ENCODE data around the gene UTF1. TPM values are rescaled to one million over a fixed set of nuclear protein-coding genes. Genes with fewer than 3 reads are reported as not detected.

Gene UTF1
- total RNA-seq, 1 donor from 2014 or later: not detected

- Mint-ChIP-seq H3K27ac (no peak overlapping the region), H3K9me3 (peaks cover 3% of the 10 kb centered on the region), H3K27me3 (ENCODE audit: insufficient read depth, low read depth) (peaks cover 22% of the 10 kb centered on the region), H3K4me1 (peaks cover 3% of the 10 kb centered on the region), H3K4me3 (no peak overlapping the region), H3K36me3 (no peaks in the 10 kb centered on the region)
- Histone ChIP-seq H3K4me3 (no peak overlapping the region), H3K9ac (no peak overlapping the region), H2AFZ (replicated peaks) (no peak overlapping the region), H3K4me2 (no peak overlapping the region), H3F3A (ENCODE audit: low read depth) (peaks cover 6% of the 10 kb centered on the region), H3K4me1 (no peaks in the 10 kb centered on the region), H3K27ac (no peak overlapping the region), H4K20me1 (ENCODE audit: low read depth) (no peaks in the 10 kb centered on the region), H3K9me3 (ENCODE audit: low read depth) (no peaks in the 10 kb centered on the region), H3K36me3 (no peaks in the 10 kb centered on the region), H3K79me2 (ENCODE audit: low read depth) (no peaks in the 10 kb centered on the region), H3K27me3 (peaks cover 25% of the 10 kb centered on the region)
- TF ChIP-seq CTCF (IDR thresholded peaks at IDR 0.05) (no peak), EZH2 (IDR thresholded peaks at IDR 0.05) (no peak), EZH2phosphoT487 (IDR thresholded peaks at IDR 0.05) (no peak)
- DNase-seq (ENCODE audit: low spot score): no peak
Observed at GRCh38 chr10:133216776-133217175, 13.2 kb upstream of the UTF1 start.

GRCh38 chr10:133217800-133218589 is 12.0 kb upstream of the UTF1 start:
- H3K4me3 Mint-ChIP-seq: no peak overlapping the region
- Histone ChIP-seq H3K27ac (no peak overlapping the region), H2AFZ (replicated peaks) (no peak overlapping the region), H3K4me2 (no peak overlapping the region), H3K4me3 (no peak overlapping the region), H4K20me1 (ENCODE audit: low read depth) (no peaks in the 10 kb centered on the region), H3K9me3 (ENCODE audit: low read depth) (no peaks in the 10 kb centered on the region), H3K27me3 (peaks cover 25% of the 10 kb centered on the region), H3K9ac (no peak overlapping the region), H3F3A (ENCODE audit: low read depth) (peaks cover 6% of the 10 kb centered on the region), H3K4me1 (no peaks in the 10 kb centered on the region), H3K36me3 (no peaks in the 10 kb centered on the region), H3K79me2 (ENCODE audit: low read depth) (no peaks in the 10 kb centered on the region)
- no peak for DNase-seq (ENCODE audit: low spot score)
- no peaks in the 10 kb centered on the region for H3K4me1 Mint-ChIP-seq
- TF ChIP-seq EZH2phosphoT487 (IDR thresholded peaks at IDR 0.05) (no peak), EZH2 (IDR thresholded peaks at IDR 0.05) (no peak), CTCF (IDR thresholded peaks at IDR 0.05) (no peak)
- H3K9me3 Mint-ChIP-seq: peaks cover 3% of the 10 kb centered on the region
- H3K36me3 Mint-ChIP-seq: no peaks in the 10 kb centered on the region
- H3K27ac Mint-ChIP-seq: no peak overlapping the region
- peaks cover 22% of the 10 kb centered on the region for H3K27me3 Mint-ChIP-seq (ENCODE audit: insufficient read depth, low read depth)

GRCh38 chr10:133218891-133219290 is 11.1 kb upstream of the UTF1 start:
- Mint-ChIP-seq H3K4me1 (no peaks in the 10 kb centered on the region), H3K36me3 (no peaks in the 10 kb centered on the region), H3K9me3 (peaks cover 3% of the 10 kb centered on the region), H3K27ac (no peak overlapping the region), H3K4me3 (no peak overlapping the region), H3K27me3 (ENCODE audit: insufficient read depth, low read depth) (peaks cover 22% of the 10 kb centered on the region)
- no peak for DNase-seq (ENCODE audit: low spot score)
- no peak overlapping the region for H3K4me2 ChIP-seq
- TF ChIP-seq EZH2phosphoT487 (IDR thresholded peaks at IDR 0.05) (no peak), EZH2 (IDR thresholded peaks at IDR 0.05) (no peak), CTCF (IDR thresholded peaks at IDR 0.05) (no peak)
- no peaks in the 10 kb centered on the region for H3K9me3 ChIP-seq (ENCODE audit: low read depth)
- no peaks in the 10 kb centered on the region for H3K4me1 ChIP-seq
- no peaks in the 10 kb centered on the region for H3K79me2 ChIP-seq (ENCODE audit: low read depth)
- H3K27ac ChIP-seq: no peak overlapping the region
- no peak overlapping the region for H3K4me3 ChIP-seq
- no peak overlapping the region for H2AFZ ChIP-seq (replicated peaks)
- H3K36me3 ChIP-seq: no peaks in the 10 kb centered on the region
- no peaks in the 10 kb centered on the region for H4K20me1 ChIP-seq (ENCODE audit: low read depth)
- H3K27me3 ChIP-seq: peaks cover 25% of the 10 kb centered on the region
- no peak overlapping the region for H3K9ac ChIP-seq
- peaks cover 6% of the 10 kb centered on the region for H3F3A ChIP-seq (ENCODE audit: low read depth)
